ENCODE measurements around the gene OR5K3.
A peak's percentile ranks its signal among the peaks of the same experiment; 100 is the strongest.
"Not testable (repeated sequence)": the region's sequence is repeated elsewhere in the genome, so short reads cannot be mapped to it uniquely, and the experiment has no call there.

OR5K3 gene, protein sequence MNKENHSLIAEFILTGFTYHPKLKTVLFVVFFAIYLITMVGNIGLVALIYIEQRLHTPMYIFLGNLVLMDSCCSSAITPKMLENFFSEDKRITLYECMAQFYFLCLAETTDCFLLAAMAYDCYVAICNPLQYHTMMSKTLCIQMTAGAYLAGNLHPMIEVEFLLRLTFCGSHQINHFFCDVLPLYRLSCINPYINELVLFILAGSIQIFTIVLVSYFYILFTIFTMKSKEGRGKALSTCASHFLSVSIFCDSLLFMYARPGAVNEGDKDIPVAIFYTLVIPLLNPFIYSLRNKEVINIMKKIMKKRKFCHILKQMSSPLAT

GRCh38 chr3:98390366-98390765, at the start of gene OR5K3:
Gene OR5K3 (plus strand): TSS chr3:98390666. CDS start chr3:98390666, 0 bp downstream.
- DNase-seq: no peak

DNA sequence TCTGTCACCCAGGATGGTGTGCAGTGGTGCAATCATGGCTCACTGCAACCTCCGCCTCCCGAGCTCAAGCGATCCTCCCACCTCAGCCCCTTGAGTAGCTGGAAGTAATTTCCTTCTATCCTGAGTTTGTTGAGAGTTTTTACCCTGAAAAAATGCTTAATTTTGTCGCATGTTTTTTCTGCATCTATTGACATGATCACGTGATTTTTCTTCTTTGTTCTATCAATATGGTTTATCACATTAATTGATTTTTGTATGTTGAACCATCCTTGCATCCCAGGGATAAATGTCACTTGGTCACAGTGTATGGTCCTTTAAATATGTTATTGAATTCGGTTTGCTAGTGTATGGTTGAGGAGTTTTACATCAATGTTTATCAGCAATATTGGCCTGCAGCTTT, 48.7 kb upstream of the OR5K3 start:
- DNase-seq: no peak

DNA sequence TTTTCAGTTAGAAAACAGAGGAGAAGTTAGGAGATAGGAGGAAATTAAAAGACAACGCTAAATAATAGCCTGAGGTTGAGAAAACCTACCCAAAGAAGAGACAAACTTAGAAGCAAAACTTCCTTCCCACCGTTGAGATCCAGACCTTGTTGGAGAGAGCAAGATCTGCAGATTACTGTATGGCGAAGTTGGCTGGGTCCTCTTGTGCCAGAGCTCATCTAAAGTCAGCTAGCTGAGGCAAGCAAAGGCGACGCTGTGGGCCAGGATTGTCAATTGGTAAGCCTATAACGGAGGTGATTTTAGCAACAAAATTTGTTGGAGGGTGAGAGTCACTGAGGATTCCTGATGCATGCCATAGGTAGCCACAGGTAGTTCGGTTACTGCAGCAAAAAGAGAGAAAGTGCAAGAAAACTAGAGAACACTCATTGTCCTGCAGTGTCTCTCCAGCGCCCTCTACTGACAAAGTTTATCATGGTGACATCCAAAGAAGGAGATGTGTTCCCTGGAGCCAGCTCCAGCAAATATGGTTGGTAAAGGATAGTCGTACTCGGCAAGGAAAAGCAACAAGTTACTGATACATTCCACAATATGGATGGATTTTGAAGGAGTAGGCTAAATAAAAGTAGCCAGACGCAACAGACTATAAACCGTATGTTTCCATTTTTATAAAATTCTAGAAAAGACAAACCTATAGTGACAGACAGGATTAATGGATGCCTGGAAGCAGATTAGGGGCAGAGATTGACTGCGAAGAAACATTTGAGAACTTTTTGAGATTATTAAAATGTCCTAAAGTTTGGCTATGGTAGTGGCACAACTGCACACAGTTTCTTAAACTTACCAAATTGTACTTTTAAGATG, 46.6 kb upstream of the OR5K3 start:
- DNase-seq: peak; percentile 0

DNA sequence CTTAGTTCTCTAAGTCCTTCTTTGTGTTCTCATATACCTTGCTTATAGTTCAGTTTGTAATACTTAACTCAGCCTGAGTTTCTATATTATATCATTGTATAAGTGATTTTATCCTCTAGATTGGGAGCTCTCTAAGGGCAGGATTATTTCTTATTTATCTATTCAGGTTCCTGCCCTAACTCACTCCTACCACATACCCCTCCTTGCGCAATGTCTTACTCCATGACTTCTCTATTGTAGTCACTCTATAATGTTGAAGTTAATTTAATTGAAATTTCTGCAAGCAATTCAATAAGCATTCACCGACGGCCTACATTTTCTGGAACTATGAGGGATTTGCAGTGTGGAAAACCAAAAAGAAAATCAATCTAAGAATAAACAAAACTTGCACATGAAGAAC, 40.4 kb upstream of the OR5K3 start:
- no peak for DNase-seq

- DNase-seq: no peak
These were observed 36.9 kb upstream of the OR5K3 start, which contains the start of gene OR5K4 for GRCh38 chr3:98353554-98353953. Gene OR5K4 (plus strand): TSS chr3:98353854. CDS start chr3:98353854, 0 bp downstream.

GRCh38 chr3:98359250-98359649, 31.2 kb upstream of the OR5K3 start:
- no peak for DNase-seq

- DNase-seq: no peak
These were observed 30.3 kb upstream of the OR5K3 start for GRCh38 chr3:98359993-98360675.

DNA sequence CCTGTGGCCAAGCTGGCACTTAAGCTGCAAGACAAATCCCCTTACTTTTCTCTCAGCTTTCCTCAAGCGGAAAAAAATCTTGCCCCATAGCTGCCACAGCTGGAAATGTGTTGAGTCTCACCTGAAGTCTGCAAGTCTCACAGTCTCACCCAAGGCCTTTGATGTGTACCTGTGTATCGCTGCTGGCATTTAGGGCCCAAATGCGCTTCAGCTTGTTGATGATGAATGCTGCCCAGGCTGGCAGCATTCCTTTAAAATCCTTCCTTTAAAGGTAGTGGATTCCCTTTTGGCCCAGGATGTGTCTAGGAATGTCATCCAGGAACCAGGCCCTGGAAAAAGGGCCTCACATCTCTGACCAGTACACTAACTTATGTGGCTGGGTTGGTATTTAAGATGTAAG, 29.8 kb upstream of the OR5K3 start:
- no peak for DNase-seq

DNA sequence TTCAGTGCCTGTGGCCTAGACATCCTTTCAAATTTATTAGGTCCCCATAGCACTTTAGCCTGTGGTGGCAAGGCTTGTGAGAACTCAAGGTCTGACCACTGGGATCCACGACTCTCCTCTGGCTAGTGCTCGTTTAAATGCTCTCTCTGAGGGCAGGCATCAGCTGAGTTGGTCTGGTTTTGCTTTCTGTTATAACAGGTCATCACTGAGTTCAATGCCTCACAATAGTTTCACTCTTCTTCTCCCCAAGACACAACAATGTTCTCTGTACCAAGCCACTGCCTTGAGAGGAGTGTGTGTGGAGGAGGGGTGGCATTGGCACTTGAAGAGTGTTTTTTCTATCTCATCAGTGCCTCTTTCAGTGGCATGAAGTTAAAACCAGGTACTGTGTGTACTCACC, 29.2 kb upstream of the OR5K3 start:
- DNase-seq: no peak

GRCh38 chr3:98367464-98368246, 22.8 kb upstream of the OR5K3 start:
- DNase-seq: no peak

DNA sequence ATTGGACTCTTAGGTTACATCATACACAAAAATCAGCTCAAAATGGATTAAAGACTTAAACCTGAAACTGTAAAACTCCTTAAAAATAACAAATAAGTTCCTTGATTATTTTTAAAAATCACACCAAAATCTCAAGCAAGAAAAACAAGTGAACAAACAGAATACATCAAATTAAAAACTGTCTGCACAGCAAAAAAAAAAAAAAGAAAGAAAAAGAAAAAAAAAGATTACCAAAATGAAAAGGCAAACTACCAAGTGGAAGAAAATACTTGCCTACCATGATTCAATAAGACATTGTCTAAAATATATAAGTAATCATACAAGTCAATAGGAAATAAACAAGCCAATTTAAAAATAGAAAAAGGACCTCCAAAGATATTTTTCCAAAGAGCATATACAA, 19.3 kb upstream of the OR5K3 start:
- DNase-seq: no peak

GRCh38 chr3:98371853-98372252, 18.6 kb upstream of the OR5K3 start:
- no peak for DNase-seq

GRCh38 chr3:98372445-98372844, 18.0 kb upstream of the OR5K3 start:
- no peak for DNase-seq

DNA sequence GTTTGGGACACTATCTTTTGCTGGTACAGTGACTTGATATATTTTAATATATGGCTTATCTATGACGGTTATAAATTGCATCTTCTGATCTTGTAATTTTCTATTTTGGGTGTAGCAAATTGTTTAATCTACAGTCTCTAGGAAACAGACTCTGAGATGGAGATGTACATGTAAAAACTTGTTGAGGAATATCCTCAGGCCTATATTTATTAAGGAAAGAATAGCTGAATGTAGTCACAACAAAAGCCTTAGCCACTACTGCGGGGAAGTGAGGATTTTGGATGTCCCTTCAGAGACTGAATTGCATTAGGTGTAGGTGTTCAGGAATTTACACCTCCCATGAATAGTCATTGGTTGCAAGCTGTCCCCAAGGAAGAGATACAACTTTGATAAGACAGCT, 13.8 kb upstream of the OR5K3 start:
- DNase-seq: no peak

- DNase-seq: no peak
These were observed 2.3 kb upstream of the OR5K3 start for GRCh38 chr3:98388147-98388546.

DNA sequence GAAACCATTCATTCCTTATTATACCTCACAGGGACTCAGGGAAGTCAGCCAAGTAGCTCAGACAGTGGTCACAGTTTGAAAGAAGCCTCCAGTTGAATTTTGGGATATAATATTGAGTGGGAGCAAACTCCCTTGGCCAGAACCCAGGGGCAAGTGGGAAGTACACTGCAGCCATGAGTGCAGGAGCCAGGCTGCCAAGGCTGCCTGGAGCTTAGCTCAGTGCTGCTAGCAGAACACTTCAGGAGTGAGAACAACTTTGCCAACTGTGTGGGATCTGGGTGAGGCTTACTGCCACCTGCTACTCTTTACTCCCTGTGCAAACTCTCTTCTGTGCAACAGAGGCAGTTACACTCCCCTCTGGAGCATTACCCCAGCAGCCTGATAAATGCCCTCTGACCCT, 4.6 kb downstream of the OR5K3 start:
- no peak for DNase-seq

DNA sequence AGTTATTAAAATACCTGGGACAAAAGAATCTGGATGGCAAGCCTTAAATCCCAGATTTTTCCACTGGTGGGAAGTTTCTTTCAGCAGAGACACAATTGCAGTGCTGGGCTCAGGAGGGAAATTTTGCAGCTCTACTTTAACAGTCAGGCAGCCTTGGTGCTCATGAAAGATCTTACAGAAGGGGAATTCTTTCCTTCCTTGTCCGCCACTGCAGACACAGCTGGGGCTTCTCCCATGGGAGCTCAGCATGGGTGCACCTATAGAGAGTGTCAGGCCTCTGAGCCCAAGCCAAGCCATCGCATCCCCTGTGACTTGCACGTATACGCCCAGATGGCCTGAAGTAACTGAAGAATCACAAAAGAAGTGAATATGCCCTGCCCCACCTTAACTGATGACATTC, 6.0 kb downstream of the OR5K3 start:
- DNase-seq: not testable (repeated sequence)

GRCh38 chr3:98398513-98398912, 8.0 kb downstream of the OR5K3 start:
- no peak for DNase-seq

- DNase-seq: no peak
These were observed 12.0 kb downstream of the OR5K3 start for GRCh38 chr3:98402507-98402906.

GRCh38 chr3:98404010-98404409, 13.5 kb downstream of the OR5K3 start:
- no peak for DNase-seq

GRCh38 chr3:98406034-98406433, 15.6 kb downstream of the OR5K3 start:
- DNase-seq: no peak

DNA sequence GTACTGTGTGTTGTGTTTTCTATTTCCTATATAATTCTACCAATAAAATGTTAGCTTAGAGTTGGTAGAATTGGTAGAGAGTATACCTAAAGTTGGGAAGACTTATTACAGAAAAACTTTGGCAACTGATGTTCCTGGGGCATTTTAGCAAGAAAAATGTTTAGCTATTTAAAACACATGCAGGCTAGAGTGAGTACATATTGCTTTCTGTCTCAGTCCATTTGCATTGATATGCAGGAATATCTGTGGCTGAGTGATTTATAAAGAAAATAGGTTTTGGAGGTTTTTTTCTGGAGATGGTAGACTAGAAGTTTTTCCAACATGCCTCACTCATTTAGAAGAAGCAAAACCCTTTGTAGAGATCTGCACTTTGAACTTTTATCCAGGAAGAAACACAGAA, 42.1 kb downstream of the OR5K3 start:
- no peak for DNase-seq

DNA sequence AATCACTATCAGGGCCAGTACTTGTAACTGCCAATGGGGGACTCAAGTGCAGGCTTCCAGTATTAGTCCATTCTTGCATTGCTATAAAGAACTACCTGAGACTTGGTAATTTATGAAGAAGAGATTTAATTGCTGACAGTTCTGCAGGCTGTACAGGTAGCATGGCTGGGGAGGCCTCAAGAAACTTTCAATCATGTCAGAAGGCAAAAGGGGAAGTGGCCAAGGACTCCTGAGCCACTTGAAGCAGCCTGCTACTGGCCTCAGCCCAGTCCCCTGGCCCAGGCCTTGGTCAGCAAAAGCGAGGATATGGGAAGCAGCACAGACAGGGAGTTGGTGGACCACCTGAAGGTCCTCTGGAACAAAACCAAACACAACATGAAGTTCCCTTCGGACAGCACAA, 43.3 kb downstream of the OR5K3 start:
- no peak for DNase-seq
